Dermis blood vessel endothelial cell (primary cell): ENCODE results near the gene EML1. TPM values are rescaled to one million over a fixed set of nuclear protein-coding genes. Genes with fewer than 3 reads are reported as not detected.

Source experiments
- DNase-seq: peaks from one replicate; pipeline ENCODE4 v3.0.0; 2010
- total RNA-seq: library from RNA; depleted of rRNA; stranded (reverse); fragments of >200 nt; gene quantifications from 2 replicates; pipeline ENCODE4 v1.2.3, GENCODE V29; 2014

EML1 gene
- total RNA-seq, 1 donor from 2014 or later: 47.1 TPM

- no peak for DNase-seq
Measured at GRCh38 chr14:99907761-99908652, 114.8 kb downstream of the EML1 start.

GRCh38 chr14:99908653-99909250 lies 115.5 kb downstream of the EML1 start:
- no peak for DNase-seq

- DNase-seq: no peak
Measured at GRCh38 chr14:99909513-99910064, 116.4 kb downstream of the EML1 start.

- DNase-seq: no peak
Measured at GRCh38 chr14:99910337-99911309, 117.4 kb downstream of the EML1 start.

GRCh38 chr14:99915305-99916090 lies 122.3 kb downstream of the EML1 start:
- DNase-seq: no peak

- DNase-seq: no peak
Measured at GRCh38 chr14:99916091-99916383, 122.8 kb downstream of the EML1 start.

GRCh38 chr14:99918781-99919180 lies 125.6 kb downstream of the EML1 start:
- DNase-seq: no peak

GRCh38 chr14:99921425-99921824 lies 128.2 kb downstream of the EML1 start:
- no peak for DNase-seq

GRCh38 chr14:99924379-99924778 lies 131.2 kb downstream of the EML1 start:
- DNase-seq: no peak

- no peak for DNase-seq
Measured at GRCh38 chr14:99925471-99925870, 132.3 kb downstream of the EML1 start.

- DNase-seq: no peak
Measured at GRCh38 chr14:99928963-99929362, 135.8 kb downstream of the EML1 start.

GRCh38 chr14:99929601-99930000 lies 136.4 kb downstream of the EML1 start:
- DNase-seq: no peak

- peak; percentile 29 for DNase-seq
Measured at GRCh38 chr14:99930420-99931274, 137.4 kb downstream of the EML1 start.

GRCh38 chr14:99931308-99931707 lies 138.1 kb downstream of the EML1 start:
- DNase-seq: no peak

- no peak for DNase-seq
Measured at GRCh38 chr14:99936056-99936455, 142.8 kb downstream of the EML1 start.

- no peak for DNase-seq
Measured at GRCh38 chr14:99936738-99937474, 143.7 kb downstream of the EML1 start.

GRCh38 chr14:99937475-99938244 lies 144.4 kb downstream of the EML1 start:
- no peak for DNase-seq

GRCh38 chr14:99938376-99938775 lies 145.2 kb downstream of the EML1 start:
- no peak for DNase-seq

- no peak for DNase-seq
Measured at GRCh38 chr14:99938896-99939295, 145.7 kb downstream of the EML1 start.
